Measurements from ENCODE around the gene MAP4K5. TPM values are rescaled to one million over a fixed set of nuclear protein-coding genes. Genes with fewer than 3 reads are reported as not detected.

MAP4K5 gene
- total RNA-seq, 1 donor from 2014 or later, result 52.8 TPM

DNA sequence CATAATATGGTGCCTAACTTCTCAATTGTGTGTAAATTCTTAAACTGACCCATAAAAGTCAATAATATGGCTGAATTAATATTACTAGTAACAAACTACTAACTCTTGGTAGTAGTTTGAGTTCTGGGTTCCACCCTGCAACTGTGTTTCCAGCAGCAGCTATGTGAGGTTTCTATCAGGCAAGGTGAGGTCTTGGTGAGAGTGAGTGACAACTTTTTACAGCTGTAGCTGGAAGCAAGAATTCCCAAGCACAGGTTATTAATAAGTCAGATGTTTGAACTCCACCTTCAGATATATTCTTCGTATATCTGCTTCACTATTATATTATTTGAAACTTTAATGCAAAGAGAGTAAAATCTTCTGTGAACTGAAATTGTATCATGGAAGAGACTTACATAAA is 43.8 kb downstream of the MAP4K5 start:
- H3K36me3 ChIP-seq, result peaks cover 8% of the 10 kb centered on the region
- H3K9me3 ChIP-seq, result no peaks in the 10 kb centered on the region
- no peak overlapping the region for H3K27ac ChIP-seq
- intact Hi-C loops (cut with DNase I), result no loop called here
- no peaks in the 10 kb centered on the region for H3K4me1 ChIP-seq
- DNase-seq (no peak), ATAC-seq (no peak)
- no peaks in the 10 kb centered on the region for H3K27me3 ChIP-seq (ENCODE audit: low read depth)
- TF ChIP-seq CTCF (IDR thresholded peaks at IDR 0.05), result no peak
- no peak overlapping the region for H3K4me3 ChIP-seq

- no peaks in the 10 kb centered on the region for H3K4me1 ChIP-seq
- peaks cover 31% of the 10 kb centered on the region for H3K36me3 ChIP-seq
- no peak for ATAC-seq
- no peak overlapping the region for H3K27ac ChIP-seq
- intact Hi-C loops (cut with DNase I), result no loop called here
- H3K9me3 ChIP-seq, result no peaks in the 10 kb centered on the region
- TF ChIP-seq CTCF (IDR thresholded peaks at IDR 0.05), result no peak
- H3K27me3 ChIP-seq (ENCODE audit: low read depth), result no peaks in the 10 kb centered on the region
- no peak overlapping the region for H3K4me3 ChIP-seq
- no peak for DNase-seq
Observed at GRCh38 chr14:50479041-50479440, 53.3 kb downstream of the MAP4K5 start.

- ATAC-seq, result no peak
- Histone ChIP-seq H3K27me3 (ENCODE audit: low read depth) (no peaks in the 10 kb centered on the region), H3K27ac (no peak overlapping the region), H3K36me3 (peaks cover 37% of the 10 kb centered on the region), H3K9me3 (peaks cover 8% of the 10 kb centered on the region), H3K4me1 (no peaks in the 10 kb centered on the region), H3K4me3 (no peak overlapping the region)
- TF ChIP-seq CTCF (IDR thresholded peaks at IDR 0.05), result no peak
- DNase-seq, result no peak
- intact Hi-C loops (cut with DNase I), result no loop called here
Observed at GRCh38 chr14:50477760-50478159, 54.6 kb downstream of the MAP4K5 start.

DNA sequence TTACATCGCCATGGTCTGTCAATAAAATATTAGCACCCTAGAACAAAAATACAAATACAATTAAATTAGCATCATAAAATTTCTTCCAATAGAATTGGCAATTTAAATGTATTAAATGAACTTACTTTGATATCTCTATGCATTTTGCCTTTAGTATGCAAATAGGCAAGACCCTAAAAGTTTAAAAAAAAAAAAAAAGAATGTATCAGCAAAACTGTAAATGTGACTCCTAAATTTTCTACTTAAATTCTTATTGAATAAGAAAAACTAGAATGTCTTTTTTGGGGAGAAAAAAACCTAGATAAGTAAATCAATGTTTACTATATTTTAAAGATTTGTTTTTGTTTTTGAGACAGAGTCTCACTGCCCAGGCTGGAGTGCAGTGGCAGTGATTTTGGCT is 56.2 kb downstream of the MAP4K5 start:
- ATAC-seq, result no peak
- no peaks in the 10 kb centered on the region for H3K4me1 ChIP-seq
- peaks cover 25% of the 10 kb centered on the region for H3K9me3 ChIP-seq
- H3K27me3 ChIP-seq (ENCODE audit: low read depth), result no peaks in the 10 kb centered on the region
- H3K4me3 ChIP-seq, result no peak overlapping the region
- no peak for TF ChIP-seq CTCF (IDR thresholded peaks at IDR 0.05)
- intact Hi-C loops (cut with DNase I), result no loop called here
- no peak overlapping the region for H3K27ac ChIP-seq
- DNase-seq, result no peak
- peaks cover 41% of the 10 kb centered on the region for H3K36me3 ChIP-seq

DNA sequence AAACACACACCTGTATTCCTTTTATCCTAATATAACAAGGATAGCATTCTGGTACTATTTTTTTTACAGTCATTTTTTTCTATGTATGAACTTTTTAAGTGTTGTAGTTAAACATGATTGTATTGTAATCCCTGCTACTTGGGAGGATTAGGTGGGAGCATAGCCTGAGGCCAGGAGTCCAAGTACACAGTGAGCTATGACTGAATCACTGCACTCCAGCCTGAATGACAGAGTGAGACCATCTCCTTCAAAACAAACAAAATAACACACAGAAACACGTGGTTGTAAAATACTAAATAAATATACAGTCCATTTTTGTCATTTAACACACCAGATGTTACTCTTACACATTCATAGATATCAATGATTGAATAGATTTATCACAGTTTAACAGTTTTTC is 56.9 kb downstream of the MAP4K5 start:
- Histone ChIP-seq H3K27ac (no peak overlapping the region), H3K27me3 (ENCODE audit: low read depth) (no peaks in the 10 kb centered on the region), H3K4me3 (no peak overlapping the region), H3K9me3 (peaks cover 28% of the 10 kb centered on the region), H3K36me3 (peaks cover 44% of the 10 kb centered on the region), H3K4me1 (no peaks in the 10 kb centered on the region)
- TF ChIP-seq CTCF (IDR thresholded peaks at IDR 0.05), result no peak
- DNase-seq, result no peak
- ATAC-seq, result no peak
- intact Hi-C loops (cut with DNase I), result no loop called here

All from lower lobe of right lung (tissue), 2 donors.